Measurements from ENCODE around the gene MGAT4A.
"Not testable (repeated sequence)": the region's sequence is repeated elsewhere in the genome, so short reads cannot be mapped to it uniquely, and the experiment has no call there.

MGAT4A gene

DNA sequence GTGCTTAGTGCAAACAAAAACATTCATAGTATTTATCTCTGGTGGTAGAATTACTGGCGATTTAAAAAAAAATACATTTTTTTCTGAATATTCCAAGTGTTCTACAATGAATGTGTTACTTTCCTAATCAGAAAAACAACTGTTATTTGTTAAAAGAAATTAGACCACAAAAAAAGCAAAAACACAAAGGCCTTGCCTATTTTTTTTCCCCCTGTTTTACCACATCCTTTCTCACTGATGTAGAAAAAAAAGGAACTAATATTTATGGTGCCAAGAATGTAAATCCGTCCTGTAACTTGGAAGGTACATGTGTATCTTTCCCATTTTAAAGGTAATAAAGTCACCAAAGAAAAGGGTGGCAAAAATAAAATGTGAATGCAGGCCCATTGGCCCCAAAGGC, 28.4 kb upstream of the MGAT4A start:
- no peak for FAIRE-seq

- FAIRE-seq = no peak
Measured at GRCh38 chr2:98757904-98758421, 27.0 kb upstream of the MGAT4A start.

GRCh38 chr2:98753801-98754200, 22.9 kb upstream of the MGAT4A start:
- no peak for FAIRE-seq

DNA sequence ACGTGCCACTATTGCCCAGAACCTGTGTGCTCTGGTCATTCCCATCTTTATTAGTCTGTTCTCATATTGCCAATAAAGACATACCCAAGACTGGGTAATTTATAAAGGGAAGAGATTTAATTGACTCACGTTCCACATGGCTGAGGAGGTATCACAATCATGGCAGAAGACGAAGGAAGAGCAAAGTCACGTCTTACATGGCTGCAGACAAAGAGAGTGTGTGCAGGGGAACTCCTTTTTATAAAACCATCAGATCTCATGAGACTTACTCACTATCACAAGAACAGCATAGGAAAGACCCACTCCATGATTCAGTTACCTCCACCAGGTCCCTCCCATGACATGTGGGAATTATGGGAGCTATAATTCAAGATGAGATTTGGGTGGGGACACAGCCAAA, 21.8 kb upstream of the MGAT4A start:
- FAIRE-seq = not testable (repeated sequence)

GRCh38 chr2:98751748-98752147, 20.8 kb upstream of the MGAT4A start:
- FAIRE-seq = no peak

GRCh38 chr2:98750593-98751282, 19.8 kb upstream of the MGAT4A start:
- FAIRE-seq = no peak

- no peak for FAIRE-seq
Measured at GRCh38 chr2:98749066-98749450, 18.1 kb upstream of the MGAT4A start.

DNA sequence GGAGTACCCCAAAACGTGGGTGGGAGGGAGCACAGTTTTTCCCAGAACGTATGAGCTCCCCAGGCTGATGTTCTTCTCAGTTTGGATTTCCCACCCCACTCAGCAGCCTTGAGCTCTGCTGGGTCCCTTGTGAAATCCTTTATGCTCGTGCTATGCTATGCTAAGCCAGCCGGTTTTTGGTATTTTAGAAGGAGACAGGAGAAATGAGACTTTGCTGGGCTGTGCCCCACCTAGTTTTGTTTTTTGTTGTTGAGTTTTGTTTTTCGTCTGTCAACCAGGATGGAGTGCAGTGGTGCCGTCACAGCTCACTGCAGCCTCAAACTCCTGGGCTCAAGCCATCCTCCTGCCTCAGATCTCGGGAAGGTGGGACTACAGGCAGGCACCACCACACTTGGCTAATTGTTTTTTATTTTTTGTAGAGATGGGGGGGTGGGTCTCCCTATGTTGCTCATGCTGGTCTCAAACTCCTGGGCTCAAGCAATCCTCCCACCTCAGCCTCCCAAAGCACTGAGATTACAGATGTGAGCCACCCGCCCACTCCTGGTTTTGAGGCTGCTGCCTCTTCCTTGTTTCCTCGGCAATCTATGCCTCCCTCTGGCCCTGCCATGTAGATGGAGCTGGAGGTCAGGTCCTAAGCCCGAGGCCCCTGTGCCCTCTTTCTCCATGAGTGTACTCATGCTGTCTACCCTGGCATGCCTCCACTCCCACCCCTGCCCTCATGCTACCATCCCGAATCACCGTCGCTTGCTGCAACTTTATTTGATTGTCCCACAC, 17.5 kb upstream of the MGAT4A start:
- no peak for FAIRE-seq

DNA sequence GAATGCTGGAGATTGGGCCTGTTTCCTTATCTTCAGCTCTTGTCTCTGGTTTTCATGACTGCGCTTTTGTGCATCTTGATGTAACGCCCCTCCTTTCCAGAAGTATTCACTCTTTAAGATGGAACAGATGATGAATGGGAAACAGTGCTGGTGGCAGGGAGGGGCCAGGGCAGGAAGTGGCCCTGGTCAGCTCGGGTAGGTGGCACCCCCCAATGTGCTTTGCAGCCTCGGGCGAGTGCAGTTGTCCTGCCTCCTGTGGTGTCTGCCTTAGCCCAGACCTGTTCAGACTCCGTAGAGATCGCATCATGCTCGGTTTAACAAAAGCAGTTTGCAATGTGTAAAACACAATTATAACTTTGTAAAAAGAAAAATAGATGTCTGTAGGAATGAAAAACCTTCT, 17.0 kb upstream of the MGAT4A start:
- FAIRE-seq = no peak

DNA sequence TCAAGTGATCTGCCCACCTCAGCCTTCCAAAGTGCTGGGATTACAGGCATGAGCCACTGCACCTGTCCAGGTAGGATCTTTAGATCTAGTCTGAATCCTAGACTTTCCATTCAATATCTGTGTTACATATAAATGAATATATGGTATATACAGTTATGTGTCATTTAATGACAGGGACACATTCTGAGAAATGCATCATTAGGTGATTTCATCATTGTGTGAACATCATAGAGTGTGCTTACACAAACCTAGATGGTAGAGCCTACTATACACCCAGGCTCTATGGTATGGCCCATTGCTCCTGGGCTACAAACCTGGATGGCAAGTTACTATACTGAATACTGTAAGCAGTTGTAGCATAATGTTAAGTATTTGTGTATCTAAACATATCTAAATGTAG, 15.5 kb upstream of the MGAT4A start:
- FAIRE-seq = no peak

- no peak for FAIRE-seq
Measured at GRCh38 chr2:98744595-98744994, 13.7 kb upstream of the MGAT4A start.

DNA sequence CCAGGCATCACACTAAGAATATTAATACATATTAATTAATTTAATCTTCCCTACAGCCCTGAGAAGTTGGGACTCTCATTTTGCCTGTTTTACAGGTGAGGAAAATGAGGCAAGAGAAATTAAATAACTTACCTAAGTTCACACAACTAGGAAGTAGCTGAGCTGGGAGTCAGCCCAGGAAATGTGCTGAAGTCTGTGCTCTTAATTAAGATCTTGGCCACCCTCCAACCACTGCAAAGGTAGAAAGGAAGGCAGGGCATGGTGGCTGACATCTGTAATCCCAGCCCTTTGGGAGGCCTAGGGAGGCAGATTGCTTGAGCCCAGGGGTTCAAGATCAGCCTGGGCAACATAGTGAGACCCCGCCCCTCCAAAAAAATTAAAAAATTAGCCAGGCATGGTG, 12.9 kb upstream of the MGAT4A start:
- FAIRE-seq = no peak

GRCh38 chr2:98739020-98739419, 8.1 kb upstream of the MGAT4A start:
- FAIRE-seq = no peak

DNA sequence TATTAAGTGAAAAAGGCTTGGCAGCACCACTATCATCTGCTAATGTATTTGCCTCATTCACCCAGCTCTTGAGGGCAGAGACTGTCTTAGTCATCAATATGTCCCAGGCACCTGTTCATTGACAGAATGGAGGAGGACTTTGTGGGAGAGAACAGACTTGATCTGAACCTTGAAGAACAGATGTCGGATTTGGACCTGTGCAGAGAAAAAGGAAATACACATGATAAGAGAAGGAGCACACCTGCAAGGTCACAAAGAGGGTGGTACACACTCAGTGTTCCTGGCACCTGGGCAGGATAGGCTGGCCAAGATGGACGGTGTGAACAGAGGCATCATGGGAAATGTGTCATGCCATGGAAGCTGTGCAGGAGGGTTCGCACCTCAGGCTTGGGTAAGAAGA, 7.4 kb upstream of the MGAT4A start:
- FAIRE-seq = no peak

DNA sequence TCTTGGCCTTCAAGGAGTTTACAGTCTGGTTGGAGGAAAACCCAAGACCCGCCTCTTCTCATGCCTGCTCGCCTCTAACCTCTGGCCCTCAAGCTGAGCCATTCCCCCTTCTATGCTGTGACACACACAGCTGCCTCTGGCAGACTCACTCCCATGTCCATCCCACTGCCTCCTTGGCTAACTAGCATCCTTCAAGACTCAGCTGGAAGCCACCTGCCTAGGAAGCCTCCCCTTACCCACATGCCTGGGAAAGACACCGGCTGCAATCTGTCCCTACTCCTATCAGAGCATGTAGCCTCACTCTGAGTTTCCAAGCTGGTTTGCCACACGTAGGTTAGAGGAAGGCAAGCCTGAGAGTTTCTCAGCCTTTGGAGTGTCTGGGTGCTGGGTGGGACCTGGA, 6.9 kb upstream of the MGAT4A start:
- FAIRE-seq = no peak

DNA sequence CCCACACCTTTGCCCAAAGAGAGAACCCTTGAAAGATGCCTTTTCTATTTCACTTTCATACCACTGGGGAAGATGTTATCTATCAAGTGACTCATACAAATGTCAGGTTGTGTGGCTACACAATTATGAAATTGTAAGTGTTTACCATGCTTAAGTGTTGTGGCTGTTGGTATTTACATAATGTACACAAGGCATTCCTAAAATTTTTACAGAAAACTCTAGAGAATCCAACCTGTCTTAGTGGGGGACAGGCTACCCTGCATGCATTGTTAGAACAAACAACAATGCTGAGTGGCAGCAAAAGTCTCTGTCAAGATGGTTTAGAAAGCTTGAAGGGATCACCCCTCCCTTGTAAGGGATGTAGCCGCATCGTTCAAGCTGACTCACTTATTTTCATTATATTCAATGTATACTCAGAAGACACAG, 5.5 kb upstream of the MGAT4A start:
- FAIRE-seq = no peak

DNA sequence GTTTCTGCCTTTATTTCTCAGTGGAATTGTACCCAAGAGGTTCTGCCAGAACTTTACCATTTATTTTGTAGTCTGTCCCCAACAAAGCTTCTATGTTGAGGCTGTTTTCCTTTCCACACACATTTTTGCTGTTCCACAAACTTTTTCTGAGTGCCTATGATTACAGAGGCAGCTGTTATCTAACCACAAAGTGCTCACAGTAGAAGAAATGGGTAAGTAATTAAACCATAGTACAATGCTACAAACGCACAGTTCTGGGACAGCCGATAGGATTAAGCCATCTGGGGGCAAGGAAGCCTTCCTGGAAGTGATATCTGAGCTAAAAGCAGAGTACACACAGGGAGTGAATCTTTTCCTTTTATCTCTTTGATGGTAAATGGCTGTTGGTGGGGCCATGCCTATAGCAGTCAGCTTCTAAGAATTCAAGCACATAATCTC, 3.9 kb upstream of the MGAT4A start:
- no peak for FAIRE-seq

- FAIRE-seq = no peak
Measured at GRCh38 chr2:98734162-98734561, 3.2 kb upstream of the MGAT4A start.

DNA sequence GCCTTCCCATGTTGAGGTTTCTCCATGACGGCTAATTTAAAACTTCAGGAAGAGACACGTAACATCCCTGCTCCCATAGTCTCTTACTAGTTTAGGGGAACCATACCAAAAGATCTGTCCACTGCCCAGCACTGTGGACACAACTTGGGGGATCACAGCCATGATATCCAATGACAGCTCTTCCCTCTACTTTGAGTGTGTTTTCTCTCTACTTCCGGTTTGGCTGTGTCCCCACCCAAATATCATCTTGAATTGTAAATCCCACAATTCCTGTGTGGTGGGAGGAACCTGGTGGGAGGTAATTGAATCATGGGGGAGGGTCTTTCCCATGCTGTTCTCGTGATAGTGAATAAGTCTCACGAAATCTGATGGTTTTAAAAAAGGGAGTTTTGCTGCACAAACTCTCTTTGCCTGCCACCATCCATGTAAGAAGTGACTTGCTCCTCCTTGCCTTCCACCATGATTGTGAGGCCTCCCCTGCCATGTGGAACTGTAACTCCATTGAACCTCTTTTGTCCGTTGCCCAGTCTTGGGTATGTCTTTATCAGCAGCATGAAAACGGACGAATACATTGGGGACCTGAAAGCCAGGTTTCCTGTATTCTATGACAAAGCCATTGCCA, 1.6 kb upstream of the MGAT4A start:
- no peak for FAIRE-seq

GRCh38 chr2:98731894-98732349, 990 bp upstream of the MGAT4A start:
- no peak for FAIRE-seq

- FAIRE-seq = no peak
Measured at GRCh38 chr2:98730707-98731040, 258 bp downstream of the MGAT4A start.

DNA sequence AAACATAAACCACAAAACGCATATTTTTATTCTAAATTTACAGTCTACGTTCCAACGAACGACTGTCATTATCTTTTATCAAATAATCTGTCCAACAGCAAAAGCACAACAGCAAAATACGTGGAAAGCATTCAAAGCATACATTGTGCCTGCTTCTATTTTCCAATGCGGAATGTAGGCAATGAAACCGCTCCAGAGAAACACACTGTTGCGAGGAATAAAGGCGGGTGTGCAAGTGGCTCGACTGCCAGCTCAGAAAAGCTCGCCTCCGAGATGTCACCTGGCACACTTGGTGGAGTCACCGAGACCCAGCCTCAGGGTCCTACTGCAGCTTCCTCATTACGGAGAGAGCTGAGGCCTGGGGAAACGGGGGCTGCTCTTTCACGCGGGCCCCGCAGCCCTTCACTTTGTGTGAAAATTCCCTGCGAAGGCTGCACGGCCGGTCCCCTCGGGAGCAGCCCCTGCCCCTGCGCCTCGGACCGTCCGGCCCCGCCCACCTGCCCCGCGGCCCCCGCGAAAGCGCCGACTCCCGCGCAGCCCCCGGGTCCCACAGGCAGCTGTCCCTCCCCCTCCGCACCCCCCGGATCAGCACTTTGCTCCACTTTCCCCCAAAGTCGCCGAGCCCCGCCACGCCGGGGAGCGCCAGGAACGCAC, 752 bp downstream of the MGAT4A start:
- no peak for FAIRE-seq

- FAIRE-seq = no peak
Measured at GRCh38 chr2:98729652-98730051, 1.3 kb downstream of the MGAT4A start.

Data from colon (tissue), 2 donors.